HL-60 (cell line): ENCODE measurements around the gene SLCO2A1.

ENCODE experiments used
- DNase-seq, 2 experiments: peaks; one replicate each; pipeline ENCODE4 v3.0.0-alpha.2; 2010 to 2020; ENCODE audit warnings: low read depth in 1 of 2, low spot score in 1 of 2
- H3K27ac ChIP-seq: fragments of 250-450 bp; sonication (Bioruptor Pico); replicated peaks from 2 replicates; pipeline ENCODE4 v1.5.1; 2020; ENCODE audit warnings: mild to moderate bottlenecking, moderate library complexity
- H3K27me3 ChIP-seq: fragments of 250-450 bp; sonication (Bioruptor Pico); 2 replicates; pipeline ENCODE4 v1.5.1; 2021; ENCODE audit warnings: mild to moderate bottlenecking, moderate library complexity; ENCODE audit not compliant: insufficient read depth, poor library complexity, severe bottlenecking
- H3K4me3 ChIP-seq: replicated peaks from 2 replicates; pipeline ENCODE4 v1.5.1; 2011; ENCODE audit warnings: mild to moderate bottlenecking, control low read depth, low read length; ENCODE audit not compliant: insufficient read depth
- GABPA ChIP-seq: IDR thresholded peaks from 2 replicates; pipeline ENCODE4 v1.6.1; 2012; ENCODE audit warnings: low read depth
- POLR2AphosphoS5 ChIP-seq: IDR thresholded peaks from 2 replicates; pipeline ENCODE4 v1.6.1; 2012; ENCODE audit warnings: low read depth
- SPI1 ChIP-seq: IDR thresholded peaks from 2 replicates; pipeline ENCODE4 v1.6.1; 2012; ENCODE audit warnings: low read depth, mild to moderate bottlenecking, borderline replicate concordance
- TF ChIP-seq, protein P1 (sequence below): IDR thresholded peaks from one replicate; pipeline ENCODE4 v1.5.1; 2011; ENCODE audit warnings: low read length, control low read depth, inconsistent platforms; ENCODE audit not compliant: insufficient read depth
- TF ChIP-seq, protein P2 (sequence below): IDR thresholded peaks from 2 replicates; pipeline ENCODE4 v1.6.1; 2012; ENCODE audit warnings: low read depth; ENCODE audit not compliant: insufficient replicate concordance

Gene SLCO2A1

DNA sequence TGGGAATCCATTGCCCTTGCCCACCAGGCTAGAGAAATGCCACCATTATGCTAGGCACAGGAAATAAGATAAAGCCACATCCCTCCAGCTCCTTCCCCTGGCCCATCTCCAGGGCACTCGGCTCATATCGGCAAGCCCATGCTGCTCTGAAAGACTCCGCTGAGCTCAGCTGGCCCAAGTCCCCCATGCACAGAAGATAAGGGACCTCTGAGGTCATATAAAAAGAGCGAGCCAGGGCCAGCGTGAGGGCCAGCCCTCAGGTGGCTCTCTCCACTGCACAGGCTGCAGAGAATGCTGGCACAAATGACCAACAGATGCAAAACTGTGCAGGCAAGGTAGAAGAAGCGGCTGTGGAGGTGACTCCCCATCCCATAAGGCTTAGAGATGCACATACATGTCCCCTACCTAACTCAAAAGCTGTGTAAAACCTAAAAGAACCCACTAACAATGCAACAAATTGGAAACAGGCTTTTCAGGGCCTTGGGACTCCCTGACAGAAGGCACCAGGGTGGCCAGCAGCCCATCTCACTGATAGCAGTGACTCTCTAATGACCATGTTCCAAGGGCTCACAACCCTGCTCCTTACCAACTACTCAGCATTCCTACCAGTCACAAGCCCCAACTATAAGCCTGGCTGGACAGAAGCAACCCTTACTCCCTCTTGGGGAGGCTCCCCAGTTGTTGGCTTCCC is 137.0 kb downstream of the SLCO2A1 start:
- H3K27me3 ChIP-seq, result peaks cover 6% of the 10 kb centered on the region
- TF ChIP-seq, protein P1, sequence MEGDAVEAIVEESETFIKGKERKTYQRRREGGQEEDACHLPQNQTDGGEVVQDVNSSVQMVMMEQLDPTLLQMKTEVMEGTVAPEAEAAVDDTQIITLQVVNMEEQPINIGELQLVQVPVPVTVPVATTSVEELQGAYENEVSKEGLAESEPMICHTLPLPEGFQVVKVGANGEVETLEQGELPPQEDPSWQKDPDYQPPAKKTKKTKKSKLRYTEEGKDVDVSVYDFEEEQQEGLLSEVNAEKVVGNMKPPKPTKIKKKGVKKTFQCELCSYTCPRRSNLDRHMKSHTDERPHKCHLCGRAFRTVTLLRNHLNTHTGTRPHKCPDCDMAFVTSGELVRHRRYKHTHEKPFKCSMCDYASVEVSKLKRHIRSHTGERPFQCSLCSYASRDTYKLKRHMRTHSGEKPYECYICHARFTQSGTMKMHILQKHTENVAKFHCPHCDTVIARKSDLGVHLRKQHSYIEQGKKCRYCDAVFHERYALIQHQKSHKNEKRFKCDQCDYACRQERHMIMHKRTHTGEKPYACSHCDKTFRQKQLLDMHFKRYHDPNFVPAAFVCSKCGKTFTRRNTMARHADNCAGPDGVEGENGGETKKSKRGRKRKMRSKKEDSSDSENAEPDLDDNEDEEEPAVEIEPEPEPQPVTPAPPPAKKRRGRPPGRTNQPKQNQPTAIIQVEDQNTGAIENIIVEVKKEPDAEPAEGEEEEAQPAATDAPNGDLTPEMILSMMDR, result no peak
- no peak for TF ChIP-seq POLR2AphosphoS5
- TF ChIP-seq GABPA, result no peak
- TF ChIP-seq, protein P2, sequence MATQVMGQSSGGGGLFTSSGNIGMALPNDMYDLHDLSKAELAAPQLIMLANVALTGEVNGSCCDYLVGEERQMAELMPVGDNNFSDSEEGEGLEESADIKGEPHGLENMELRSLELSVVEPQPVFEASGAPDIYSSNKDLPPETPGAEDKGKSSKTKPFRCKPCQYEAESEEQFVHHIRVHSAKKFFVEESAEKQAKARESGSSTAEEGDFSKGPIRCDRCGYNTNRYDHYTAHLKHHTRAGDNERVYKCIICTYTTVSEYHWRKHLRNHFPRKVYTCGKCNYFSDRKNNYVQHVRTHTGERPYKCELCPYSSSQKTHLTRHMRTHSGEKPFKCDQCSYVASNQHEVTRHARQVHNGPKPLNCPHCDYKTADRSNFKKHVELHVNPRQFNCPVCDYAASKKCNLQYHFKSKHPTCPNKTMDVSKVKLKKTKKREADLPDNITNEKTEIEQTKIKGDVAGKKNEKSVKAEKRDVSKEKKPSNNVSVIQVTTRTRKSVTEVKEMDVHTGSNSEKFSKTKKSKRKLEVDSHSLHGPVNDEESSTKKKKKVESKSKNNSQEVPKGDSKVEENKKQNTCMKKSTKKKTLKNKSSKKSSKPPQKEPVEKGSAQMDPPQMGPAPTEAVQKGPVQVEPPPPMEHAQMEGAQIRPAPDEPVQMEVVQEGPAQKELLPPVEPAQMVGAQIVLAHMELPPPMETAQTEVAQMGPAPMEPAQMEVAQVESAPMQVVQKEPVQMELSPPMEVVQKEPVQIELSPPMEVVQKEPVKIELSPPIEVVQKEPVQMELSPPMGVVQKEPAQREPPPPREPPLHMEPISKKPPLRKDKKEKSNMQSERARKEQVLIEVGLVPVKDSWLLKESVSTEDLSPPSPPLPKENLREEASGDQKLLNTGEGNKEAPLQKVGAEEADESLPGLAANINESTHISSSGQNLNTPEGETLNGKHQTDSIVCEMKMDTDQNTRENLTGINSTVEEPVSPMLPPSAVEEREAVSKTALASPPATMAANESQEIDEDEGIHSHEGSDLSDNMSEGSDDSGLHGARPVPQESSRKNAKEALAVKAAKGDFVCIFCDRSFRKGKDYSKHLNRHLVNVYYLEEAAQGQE, result no peak
- no peak for TF ChIP-seq SPI1
- H3K4me3 ChIP-seq, result no peak overlapping the region
- H3K27ac ChIP-seq, result no peak overlapping the region
- no peak for DNase-seq

DNA sequence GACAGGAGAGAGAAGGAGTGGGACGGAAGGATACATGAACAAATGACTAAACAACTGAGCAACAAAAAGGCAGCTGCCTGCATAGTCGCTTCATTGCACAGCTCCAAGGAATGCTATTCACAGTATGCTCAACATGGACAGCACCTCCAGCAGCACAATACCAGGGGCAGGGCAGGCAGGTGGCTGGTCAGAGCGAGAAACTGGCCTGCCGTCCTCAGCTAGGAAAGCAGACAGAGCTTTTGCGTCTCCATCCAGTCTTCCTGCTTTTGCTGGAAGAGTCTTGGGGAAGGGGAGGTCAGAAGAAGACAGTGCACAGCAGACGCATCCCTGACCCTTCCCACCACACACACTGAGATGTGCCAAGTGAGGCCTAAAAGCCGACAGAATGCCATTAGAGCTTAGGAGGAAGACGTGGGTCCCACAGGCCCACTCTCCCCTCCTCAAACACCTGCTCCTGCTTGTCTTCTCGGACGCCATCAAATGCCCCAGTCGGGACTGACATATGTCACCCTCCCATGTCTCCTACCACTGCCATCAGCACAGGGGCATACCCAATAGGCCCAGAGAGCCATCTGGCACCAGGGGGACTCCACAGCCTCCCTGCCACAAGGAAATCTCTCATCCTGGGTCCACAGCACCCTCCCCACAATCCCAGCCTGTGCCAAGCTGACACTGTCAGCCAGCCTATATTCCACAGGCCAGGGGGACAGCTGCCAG is 137.9 kb downstream of the SLCO2A1 start:
- TF ChIP-seq POLR2AphosphoS5 (no peak), GABPA (no peak), SPI1 (no peak)
- TF ChIP-seq, protein P2, result no peak
- TF ChIP-seq, protein P1, result no peak
- Histone ChIP-seq H3K27ac (no peak overlapping the region), H3K27me3 (peaks cover 6% of the 10 kb centered on the region), H3K4me3 (no peak overlapping the region)
- no peak for DNase-seq

DNA sequence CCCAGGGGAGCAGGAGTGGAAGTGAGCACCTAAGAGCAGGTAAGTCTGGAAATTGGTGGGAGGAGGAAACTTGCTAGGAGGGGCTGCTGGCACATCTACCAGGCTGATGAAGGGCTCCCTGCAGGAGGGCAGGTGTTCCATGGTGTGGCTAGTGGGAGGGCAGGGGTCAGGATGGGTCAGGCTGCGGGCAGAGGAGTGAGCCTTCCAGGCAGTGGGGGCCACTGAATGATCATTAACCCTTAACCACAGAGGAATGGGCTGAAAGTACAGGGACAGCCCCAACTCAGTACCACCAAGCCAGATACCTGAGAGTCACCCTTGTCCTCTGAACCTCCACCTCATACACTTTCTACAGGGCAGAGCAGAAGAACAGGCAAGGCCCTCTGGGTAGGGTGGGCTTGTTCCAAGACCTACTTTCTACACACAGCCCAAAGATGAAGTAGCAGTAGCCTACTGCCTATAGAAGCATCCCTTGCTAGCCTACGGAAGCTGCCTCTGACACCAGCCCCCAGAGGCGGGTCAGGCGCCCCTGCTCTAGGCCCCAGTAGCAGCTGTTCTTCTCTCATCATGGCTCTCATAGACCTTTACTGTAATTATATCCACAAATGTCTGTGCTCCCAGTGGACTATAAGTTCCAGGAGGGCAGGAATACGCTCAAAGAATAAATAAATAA is 138.6 kb downstream of the SLCO2A1 start:
- no peak overlapping the region for H3K27ac ChIP-seq
- TF ChIP-seq, protein P1, result no peak
- no peak for TF ChIP-seq SPI1
- TF ChIP-seq, protein P2, result no peak
- no peak for TF ChIP-seq GABPA
- TF ChIP-seq POLR2AphosphoS5, result no peak
- H3K27me3 ChIP-seq, result peaks cover under 1% of the 10 kb centered on the region
- no peak for DNase-seq
- no peak overlapping the region for H3K4me3 ChIP-seq
